Upper lobe of right lung (tissue), 1 donor: ENCODE results near the gene EHBP1. TPM values are rescaled to one million over a fixed set of nuclear protein-coding genes. Genes with fewer than 3 reads are reported as not detected.

ENCODE experiments used
- ATAC-seq: fragments of 200-7000 bp; cut with Tn5 transposase; one replicate; pipeline ENCODE4 v1.9.1; 2020; ENCODE audit warnings: mild to moderate bottlenecking, moderate library complexity
- DNase-seq: peaks from one replicate; pipeline ENCODE4 v3.0.0-alpha.2; 2020
- H3K27ac ChIP-seq: fragments of 200-600 bp; one replicate; pipeline ENCODE4 v1.8.0; 2022
- H3K27me3 ChIP-seq: fragments of 200-600 bp; one replicate; pipeline ENCODE4 v1.8.0; 2022; ENCODE audit warnings: mild to moderate bottlenecking
- H3K36me3 ChIP-seq: fragments of 200-600 bp; one replicate; pipeline ENCODE4 v1.8.0; 2022
- H3K4me1 ChIP-seq: fragments of 200-600 bp; one replicate; pipeline ENCODE4 v1.8.0; 2022
- H3K4me3 ChIP-seq: fragments of 200-600 bp; one replicate; pipeline ENCODE4 v1.8.0; 2022; ENCODE audit warnings: mild to moderate bottlenecking
- H3K9me3 ChIP-seq: fragments of 200-600 bp; one replicate; pipeline ENCODE4 v1.8.0; 2022
- CTCF ChIP-seq: fragments of 200-600 bp; IDR thresholded peaks from one replicate; pipeline ENCODE4 v1.8.0; 2022; ENCODE audit warnings: antibody characterized with exemption
- intact Hi-C: fragments of 100-400 bp; cut with DNase I; formaldehyde crosslinking; loops from one replicate; pipeline ENCODE4 v1.11.0; 2022
- total RNA-seq: library from RNA; stranded (reverse); fragmentation: NEBNext Ultra II Directional; extraction: Animal tissue kit (Norgen Biotek cat#: 25700); gene quantifications from one replicate; pipeline ENCODE4 v1.2.1, GENCODE V29; 2021
- donor health status: DM: no; HTN: yes; CAD: no; lungs with severe emphysema.

EHBP1 gene
- total RNA-seq, 1 donor from 2014 or later, result 46.7 TPM

- H3K36me3 ChIP-seq, result no peaks in the 10 kb centered on the region
- no peak overlapping the region for H3K27ac ChIP-seq
- intact Hi-C loops, result no loop called here
- no peak for TF ChIP-seq CTCF
- ATAC-seq (no peak), DNase-seq (no peak)
- no peaks in the 10 kb centered on the region for H3K4me1 ChIP-seq
- H3K4me3 ChIP-seq, result no peak overlapping the region
- H3K27me3 ChIP-seq, result no peaks in the 10 kb centered on the region
- H3K9me3 ChIP-seq, result no peaks in the 10 kb centered on the region
Measured at GRCh38 chr2:63034526-63034925, 329.0 kb downstream of the EHBP1 start.

GRCh38 chr2:63035169-63035568 lies 329.7 kb downstream of the EHBP1 start:
- intact Hi-C loops, result no loop called here
- H3K27me3 ChIP-seq, result no peaks in the 10 kb centered on the region
- ATAC-seq, result no peak

GRCh38 chr2:63035660-63036059 lies 330.1 kb downstream of the EHBP1 start:
- intact Hi-C loops, result no loop called here
- no peaks in the 10 kb centered on the region for H3K4me1 ChIP-seq
- H3K27ac ChIP-seq, result no peak overlapping the region
- H3K4me3 ChIP-seq, result no peak overlapping the region
- no peaks in the 10 kb centered on the region for H3K9me3 ChIP-seq
- DNase-seq (no peak), ATAC-seq (no peak)
- TF ChIP-seq CTCF, result no peak
- H3K27me3 ChIP-seq, result no peaks in the 10 kb centered on the region
- H3K36me3 ChIP-seq, result no peaks in the 10 kb centered on the region

More at GRCh38 chr2:63035169-63035568, 329.7 kb downstream of the EHBP1 start:
- Histone ChIP-seq H3K27ac (no peak overlapping the region), H3K36me3 (no peaks in the 10 kb centered on the region), H3K9me3 (no peaks in the 10 kb centered on the region), H3K4me1 (no peaks in the 10 kb centered on the region), H3K4me3 (no peak overlapping the region)
- TF ChIP-seq CTCF, result no peak
- no peak for DNase-seq

GRCh38 chr2:63038034-63038433 lies 332.5 kb downstream of the EHBP1 start:
- ATAC-seq, result no peak
- intact Hi-C loops, result no loop called here
- Histone ChIP-seq H3K36me3 (no peaks in the 10 kb centered on the region), H3K9me3 (no peaks in the 10 kb centered on the region), H3K27me3 (no peaks in the 10 kb centered on the region), H3K27ac (no peak overlapping the region), H3K4me1 (no peaks in the 10 kb centered on the region), H3K4me3 (no peak overlapping the region)
- TF ChIP-seq CTCF, result no peak
- no peak for DNase-seq

- Histone ChIP-seq H3K27me3 (peaks cover 22% of the 10 kb centered on the region), H3K4me3 (no peak overlapping the region), H3K9me3 (no peaks in the 10 kb centered on the region), H3K27ac (no peak overlapping the region), H3K4me1 (no peaks in the 10 kb centered on the region), H3K36me3 (no peaks in the 10 kb centered on the region)
- DNase-seq (no peak), ATAC-seq (no peak)
- no peak for TF ChIP-seq CTCF
- intact Hi-C loops, result no loop called here
Measured at GRCh38 chr2:63040586-63040985, 335.1 kb downstream of the EHBP1 start.

- intact Hi-C loops, result no loop called here
- no peak for DNase-seq
- TF ChIP-seq CTCF, result no peak
- no peaks in the 10 kb centered on the region for H3K36me3 ChIP-seq
- no peaks in the 10 kb centered on the region for H3K9me3 ChIP-seq
- no peak for ATAC-seq
- H3K27ac ChIP-seq, result no peak overlapping the region
- H3K4me1 ChIP-seq, result no peaks in the 10 kb centered on the region
- no peak overlapping the region for H3K4me3 ChIP-seq
- H3K27me3 ChIP-seq, result peaks cover 32% of the 10 kb centered on the region
Measured at GRCh38 chr2:63041592-63041991, 336.1 kb downstream of the EHBP1 start.
